HG03520 (cell line): Measurements from ENCODE around the gene FGF14.
"Not testable (repeated sequence)": the region's sequence is repeated elsewhere in the genome, so short reads cannot be mapped to it uniquely, and the experiment has no call there.

Source experiments
- ATAC-seq: cut with Tn5 transposase; IDR thresholded peaks from one replicate; pipeline ENCODE4 v1.9.1; 2021; ENCODE audit warnings: mild to moderate bottlenecking, moderate library complexity; ENCODE audit not compliant: unreplicated experiment

FGF14 gene

DNA sequence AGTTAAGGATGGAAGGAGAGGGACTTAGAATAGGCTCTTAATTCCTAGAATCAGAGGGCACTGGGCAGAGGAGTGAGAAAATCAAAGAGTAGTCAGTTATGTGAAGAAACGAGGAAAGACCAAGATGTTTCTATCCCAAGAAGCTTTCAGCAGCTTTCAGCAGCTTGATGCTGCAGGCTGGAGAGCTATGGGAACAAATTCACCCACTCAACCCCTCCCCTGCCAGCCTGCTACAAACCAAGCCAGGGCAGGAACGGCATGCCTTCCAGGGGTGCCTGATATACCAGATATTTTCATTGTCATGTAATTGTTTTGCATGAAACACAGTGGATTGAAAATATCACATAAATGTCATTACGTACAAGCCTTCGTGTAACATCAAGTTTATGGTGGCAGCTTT is 262.2 kb downstream of the FGF14 start:
- ATAC-seq = no peak

DNA sequence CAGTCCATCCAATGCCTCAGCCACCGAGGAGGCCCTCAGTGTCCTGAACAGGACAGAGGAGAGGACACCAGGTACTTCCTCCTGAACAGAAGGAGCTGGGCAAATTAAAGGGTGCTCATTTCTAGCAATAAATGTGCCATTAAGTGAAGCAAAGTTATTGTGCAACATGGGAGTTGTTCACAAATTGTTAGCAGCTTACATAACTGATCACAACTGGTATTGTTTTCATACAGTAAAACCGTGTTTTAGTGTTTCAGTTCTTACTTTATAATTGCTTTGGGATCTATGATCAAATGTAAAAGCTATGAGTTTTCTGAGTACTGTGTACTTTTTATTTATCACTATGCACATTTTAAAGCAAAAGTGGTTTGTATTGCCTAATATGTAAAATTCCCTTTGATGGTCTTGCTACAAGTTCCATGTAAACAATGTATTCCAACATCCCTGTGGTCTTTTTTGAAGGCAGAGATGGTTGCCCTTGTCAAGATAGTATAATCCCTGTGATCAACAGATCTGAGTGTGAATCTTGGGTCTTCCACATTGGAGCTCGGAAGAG is 263.1 kb downstream of the FGF14 start:
- ATAC-seq = no peak

DNA sequence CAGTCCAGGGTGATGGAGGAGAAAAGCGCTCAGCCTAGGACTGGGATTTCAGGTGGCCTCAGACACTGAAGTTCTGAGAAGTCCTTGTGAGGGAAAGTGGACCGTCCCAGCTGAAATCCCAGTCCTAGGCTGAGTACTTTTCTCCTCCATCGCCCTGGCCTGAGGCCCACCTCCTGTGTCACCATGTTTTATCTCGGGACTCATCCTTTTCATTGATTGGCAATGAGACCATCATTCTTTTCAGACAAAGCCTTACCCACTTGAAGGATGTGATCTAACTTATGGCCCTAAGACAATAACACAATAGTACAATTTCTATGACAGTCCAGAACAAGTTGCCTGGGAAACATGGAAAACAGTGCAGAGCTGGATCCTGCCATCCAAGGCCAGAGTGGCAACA is 263.9 kb downstream of the FGF14 start:
- ATAC-seq = not testable (repeated sequence)

DNA sequence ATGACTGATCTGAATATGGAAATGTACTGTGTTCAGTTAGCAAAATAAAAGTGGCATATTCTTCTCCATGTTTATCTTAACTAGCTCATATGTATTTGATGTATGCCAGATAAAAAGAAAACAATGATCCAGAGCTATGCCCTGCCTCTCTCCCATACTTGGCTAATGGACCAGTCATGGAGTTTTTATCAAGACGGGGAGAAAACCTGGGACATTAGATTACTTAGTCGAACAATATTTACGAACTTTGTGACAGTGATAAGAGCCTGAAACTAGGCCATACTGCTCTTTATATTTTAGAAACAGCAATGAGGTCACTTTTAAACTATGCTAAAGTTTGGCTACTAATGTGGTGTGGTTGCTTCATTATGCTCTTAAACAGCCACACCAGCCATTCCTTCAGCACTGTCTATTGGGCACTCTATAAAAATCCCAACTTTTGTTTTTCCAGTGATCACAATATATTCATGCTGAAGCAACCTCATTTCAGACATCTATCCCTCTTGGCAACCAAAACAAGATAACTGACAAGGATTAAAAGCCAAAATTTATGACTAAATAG is 265.0 kb downstream of the FGF14 start:
- no peak for ATAC-seq

DNA sequence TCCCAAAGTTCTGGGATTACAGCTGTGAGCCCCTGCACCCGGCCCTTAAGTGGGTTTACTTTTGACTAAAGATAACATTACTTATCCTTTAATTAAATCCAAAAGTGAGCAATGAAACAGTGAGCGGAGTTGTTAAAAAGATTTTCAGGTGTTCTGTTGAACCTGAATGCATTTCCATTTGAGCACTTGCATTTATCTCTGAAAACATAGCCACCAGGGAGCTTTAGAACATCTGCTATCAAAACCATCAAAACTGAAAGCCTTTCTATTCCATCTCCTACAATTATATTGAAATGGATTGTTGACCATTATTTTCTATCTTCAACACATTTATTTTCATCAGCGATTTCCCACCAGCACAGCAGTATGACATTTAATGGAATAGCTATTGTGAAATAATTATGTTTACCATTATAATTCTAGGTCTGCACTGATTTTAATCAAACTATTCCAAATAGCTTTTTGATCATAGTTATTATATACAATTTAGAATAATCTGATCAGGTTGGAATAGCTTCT is 269.0 kb downstream of the FGF14 start:
- no peak for ATAC-seq

DNA sequence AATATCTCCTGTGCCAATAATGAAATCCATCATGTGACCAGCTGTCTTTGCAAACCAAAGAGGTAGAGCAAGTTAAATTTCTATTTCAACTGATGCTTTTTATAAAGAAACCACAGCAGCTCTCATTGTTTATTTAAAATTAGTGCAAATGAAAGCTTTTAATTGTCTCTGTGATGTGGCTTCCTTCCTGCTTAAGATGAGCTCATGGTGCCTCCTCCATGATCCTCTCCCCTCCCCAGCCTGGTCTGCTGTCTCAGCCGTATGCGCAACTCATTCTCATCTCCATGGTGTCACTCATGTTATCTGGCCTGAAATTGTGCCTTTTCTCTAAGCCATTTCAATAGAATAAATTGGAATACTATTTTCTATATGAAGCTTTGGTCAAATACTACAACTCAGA is 270.6 kb downstream of the FGF14 start:
- ATAC-seq = no peak

DNA sequence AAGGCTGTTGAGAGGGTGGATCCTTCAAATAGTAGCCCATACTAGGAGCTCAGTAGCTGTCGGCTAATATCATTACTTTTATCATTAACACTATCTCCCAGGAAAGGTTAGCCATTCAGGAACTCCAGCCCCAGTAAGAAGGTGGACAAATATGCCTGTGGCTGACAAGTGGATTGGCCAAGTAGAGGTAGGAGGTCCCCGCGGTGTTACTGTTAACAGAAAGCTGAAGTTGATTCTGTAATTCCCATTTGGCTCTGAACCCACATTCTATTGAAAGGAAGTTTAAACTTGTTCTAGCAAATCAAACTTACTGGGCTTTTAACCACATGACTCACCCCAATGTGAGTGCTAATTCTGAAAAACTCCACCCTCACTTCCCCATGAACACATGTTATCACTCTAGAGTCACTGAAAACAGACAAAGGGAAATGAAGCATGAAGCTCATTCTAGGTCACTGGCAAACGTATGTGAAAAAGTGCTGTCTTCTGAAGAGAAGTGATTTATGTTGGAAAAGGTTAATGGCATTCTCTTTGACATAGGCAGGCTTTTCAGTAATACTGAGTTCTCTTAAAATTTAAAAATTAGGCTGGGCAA is 273.5 kb downstream of the FGF14 start:
- peak; percentile 76 for ATAC-seq

DNA sequence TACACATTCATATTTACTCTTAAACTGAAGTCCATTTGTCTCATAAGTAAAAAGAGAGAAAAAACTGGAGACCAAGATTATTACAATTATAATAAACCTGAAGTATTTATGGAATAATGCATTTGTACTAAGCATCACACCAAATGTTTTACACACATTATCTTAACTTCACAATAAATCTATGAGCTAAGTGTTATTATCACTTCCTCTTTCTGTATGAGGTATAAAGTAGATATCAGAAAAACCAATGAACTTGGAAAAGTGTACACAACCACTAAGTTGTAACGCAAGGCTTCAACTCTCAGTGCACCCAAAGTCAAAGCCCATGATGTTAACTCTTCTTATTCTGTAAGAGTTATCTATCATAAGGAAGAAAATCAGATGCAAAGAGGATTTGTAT is 274.7 kb downstream of the FGF14 start:
- no peak for ATAC-seq

DNA sequence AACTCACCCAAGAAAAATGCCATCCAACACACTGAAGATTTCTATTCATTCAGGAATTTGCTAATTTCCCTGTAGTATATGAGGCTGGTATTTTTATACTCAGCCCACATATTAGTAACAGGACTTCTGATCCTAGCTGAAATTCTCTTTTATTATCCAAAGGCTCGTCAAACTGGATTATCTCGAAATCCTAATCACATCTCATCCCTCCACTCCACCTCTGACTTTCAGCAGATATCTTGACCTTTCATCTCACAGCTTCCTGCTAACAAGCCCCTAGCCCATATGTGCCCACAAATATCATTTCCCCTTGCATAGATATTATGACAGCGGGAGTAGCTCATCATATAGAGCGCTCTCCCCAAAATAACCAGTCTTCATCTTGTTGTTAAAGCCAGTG is 279.7 kb downstream of the FGF14 start:
- no peak for ATAC-seq

DNA sequence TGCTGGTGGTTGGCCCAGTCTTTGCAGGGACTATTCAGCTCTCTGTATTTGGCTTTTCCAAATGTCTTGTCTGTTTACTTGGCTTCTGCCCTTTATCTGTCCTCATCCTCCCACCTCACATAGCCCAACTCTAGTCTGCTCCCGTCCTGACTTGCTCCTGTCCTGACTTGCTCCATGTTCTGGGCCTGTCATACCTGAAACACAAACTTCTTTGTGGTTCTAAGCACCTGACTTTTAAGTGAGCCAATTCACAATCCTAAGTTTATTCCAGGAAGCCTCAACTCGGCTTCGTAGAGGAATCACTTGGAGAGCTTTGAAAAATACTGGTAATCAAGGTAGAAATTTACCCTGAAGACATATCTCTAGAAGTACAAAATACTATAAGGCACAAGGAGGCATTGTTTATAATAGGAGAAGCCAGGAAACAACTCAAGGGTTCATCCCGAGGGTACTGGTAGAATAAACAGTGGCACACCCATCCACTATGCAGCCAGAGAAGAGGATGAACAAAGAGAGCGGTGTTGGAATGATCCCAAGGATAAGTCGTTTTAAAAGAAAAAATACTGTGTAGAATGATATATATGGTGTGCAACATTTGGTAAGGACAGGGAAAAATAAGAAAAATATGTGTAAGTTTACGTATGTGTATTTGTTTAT is 284.5 kb downstream of the FGF14 start:
- ATAC-seq = no peak

DNA sequence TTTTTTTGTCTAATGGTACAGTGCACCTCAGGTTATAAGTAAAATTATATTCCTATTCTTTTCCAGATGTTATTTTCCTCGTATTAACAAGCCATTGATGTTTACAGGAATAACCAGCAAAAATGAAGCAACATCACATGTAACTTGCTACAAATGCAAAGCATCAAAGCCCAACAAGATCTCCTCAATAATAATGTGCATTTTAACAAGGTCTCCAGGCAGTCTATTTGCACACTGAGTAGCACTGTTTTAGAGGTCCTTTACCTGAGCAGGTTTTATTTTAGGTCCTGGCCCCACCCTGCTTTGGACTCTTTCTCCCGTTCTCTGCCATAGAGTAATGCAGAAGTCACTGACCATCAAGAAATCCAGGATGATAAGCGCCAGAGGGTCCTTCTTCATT is 298.4 kb downstream of the FGF14 start:
- ATAC-seq = no peak

DNA sequence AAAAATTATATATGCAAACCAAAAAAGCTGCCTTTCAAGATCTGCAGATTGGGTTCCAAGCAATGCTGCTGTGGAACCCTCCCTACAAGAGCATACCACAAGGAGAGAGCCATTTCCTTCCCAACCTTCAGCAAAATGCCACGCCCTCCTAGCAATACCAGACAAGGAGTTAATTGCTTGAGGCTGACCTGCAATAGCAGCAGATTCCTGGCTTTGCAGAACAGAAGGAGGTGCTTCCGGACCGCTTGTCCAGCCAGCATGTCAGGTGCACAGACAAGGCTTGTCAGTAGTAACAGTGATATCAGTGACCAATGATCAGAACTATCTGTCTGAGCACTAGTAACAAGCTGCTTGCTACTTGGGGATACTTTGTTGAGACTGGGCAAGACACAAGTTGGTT is 301.6 kb downstream of the FGF14 start:
- ATAC-seq = no peak

DNA sequence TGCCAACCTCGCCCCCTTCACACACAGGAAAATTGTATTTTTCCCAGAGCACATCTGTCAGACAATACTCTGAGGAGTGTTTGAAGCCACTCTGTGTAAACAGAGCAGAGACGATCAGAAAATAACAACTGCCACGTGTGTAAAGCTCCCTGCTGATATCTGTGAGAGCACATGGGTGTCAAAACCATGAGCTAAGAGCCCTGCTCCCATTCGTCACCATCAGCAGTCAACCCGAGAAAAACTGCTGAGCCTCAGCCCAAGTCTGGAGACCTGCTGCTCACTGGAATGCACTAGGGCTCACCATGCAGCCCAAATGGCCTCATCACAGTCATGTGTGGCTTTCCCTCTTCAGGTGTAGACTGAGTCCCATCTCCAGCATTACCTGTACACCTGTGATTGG is 304.1 kb downstream of the FGF14 start:
- ATAC-seq = no peak

DNA sequence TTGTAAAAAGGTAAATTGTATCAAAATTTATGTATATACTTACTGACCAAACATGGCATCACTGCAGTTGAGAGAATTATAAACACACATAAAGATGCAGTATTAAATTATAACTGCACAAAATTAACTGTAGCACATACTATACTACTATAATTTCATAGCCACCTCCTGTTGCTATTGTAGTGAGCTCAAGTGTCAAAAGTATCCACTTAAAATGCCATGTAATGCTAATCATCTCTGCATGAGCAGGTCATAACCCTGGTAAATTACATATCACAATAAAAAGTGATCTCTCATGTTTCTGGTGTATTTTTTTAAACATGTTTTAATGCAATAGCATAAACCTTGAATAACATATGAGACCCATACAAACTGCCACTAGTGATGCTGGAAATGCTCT is 308.6 kb downstream of the FGF14 start:
- ATAC-seq = not testable (repeated sequence)

DNA sequence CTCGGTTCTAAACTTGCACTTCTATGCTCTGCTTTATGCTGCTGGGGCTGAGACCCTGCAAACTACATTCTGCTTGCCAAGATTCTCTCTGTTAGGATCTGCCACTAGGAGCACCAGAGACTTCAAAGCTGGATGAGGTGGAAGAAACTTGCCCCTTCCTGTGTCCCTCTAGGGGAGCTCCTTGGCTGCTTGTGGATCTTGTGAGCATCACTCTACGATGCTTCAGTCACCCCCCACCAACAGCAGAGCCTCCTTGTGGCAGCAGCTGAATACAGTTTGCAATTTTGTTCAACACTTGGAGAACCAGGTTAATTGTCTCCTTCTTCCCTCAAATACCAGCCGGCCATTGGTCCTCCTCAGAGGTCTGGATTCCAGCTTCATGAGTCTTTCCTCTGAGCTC is 310.6 kb downstream of the FGF14 start:
- ATAC-seq = no peak

DNA sequence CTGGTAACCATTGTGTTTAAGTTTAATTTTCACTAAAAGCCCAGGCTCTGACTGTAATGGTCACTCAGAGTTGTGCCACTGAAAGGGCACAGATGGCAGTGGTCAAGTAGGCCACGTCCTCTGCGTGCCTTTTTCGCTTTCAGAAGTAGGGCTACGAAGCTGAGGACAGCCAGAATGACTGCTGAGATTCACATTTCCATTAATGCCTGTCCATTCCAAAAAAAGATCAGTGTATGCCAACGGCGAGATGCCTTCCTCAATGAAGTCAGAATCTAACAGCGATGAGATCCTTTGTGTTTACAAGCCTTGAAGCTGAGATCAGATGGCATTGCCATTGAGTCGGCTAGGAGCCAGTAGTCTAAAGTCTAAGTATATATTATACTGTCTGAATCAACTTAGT is 311.3 kb downstream of the FGF14 start:
- ATAC-seq = no peak

DNA sequence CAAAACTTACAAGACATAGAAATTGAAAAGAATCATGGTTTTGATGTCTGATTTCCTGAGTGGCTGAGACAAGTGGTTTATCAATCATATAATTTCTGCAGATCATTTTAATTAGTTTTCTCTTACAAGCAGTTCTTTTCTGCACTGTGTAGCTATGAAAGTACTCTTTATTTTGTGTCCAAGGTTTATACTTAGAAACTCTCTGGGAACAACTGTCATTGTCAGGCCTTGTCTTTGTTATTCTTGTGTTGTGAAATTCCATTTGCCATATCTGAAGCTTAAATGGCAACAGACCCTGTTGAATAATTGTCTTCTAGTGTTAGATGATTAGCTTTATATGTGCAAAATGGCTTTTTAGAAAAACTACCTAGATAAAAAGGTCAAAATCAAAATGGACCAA is 312.1 kb downstream of the FGF14 start:
- ATAC-seq = no peak

DNA sequence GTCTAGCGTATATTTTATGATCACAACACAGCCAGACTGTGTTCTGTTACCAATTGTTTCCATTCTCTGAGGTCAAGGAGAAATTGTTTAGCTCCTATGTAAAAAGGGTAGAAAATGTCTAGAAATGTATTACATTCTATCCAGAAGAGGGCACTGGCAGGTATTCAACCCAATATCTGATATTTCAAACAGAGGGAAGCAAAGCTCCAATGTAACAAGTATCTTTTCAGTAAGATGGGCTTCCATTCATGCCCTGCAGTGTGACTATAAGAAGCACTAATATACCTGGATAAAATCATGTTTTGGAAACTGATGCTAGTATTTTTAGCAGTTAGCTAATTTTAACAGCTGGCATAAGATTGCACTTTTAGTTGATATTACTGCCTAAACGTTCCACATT is 312.7 kb downstream of the FGF14 start:
- no peak for ATAC-seq

DNA sequence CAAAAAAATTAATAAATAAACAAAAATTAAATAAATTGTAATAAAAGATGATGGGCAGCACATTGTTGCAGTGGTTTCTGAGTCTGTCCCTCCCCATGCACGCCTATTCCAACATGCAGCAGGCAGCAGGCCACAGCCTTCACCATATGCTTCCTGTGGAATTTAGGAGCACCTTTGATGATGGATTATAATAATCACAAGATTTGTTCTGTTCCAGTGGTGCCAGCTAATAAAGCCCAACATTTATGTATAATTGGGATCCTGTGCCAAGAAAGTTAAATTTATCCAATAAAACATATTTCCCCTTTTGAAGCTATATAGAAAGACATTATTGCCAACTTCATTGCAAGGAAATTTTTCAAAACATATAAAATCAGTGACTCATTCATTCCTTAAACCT is 328.6 kb downstream of the FGF14 start:
- ATAC-seq = no peak

DNA sequence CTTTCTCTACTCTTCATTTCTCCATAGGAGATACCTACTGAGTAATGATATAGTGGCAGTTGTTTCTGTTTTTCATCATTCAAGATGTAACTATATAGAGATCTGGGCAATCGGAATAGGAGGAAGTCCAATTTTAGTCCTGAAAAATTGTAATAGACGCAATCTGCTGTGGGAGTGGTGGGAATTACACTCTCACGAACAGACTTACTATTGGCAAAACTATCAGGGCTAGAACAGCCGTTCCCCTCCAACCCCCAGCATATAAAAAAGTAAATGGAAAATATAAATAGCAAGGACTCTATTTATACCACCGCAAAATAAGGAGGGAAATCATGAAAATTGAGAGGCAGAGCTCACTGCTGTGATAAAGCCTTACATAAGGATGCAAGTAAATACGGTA is 330.1 kb downstream of the FGF14 start:
- no peak for ATAC-seq

DNA sequence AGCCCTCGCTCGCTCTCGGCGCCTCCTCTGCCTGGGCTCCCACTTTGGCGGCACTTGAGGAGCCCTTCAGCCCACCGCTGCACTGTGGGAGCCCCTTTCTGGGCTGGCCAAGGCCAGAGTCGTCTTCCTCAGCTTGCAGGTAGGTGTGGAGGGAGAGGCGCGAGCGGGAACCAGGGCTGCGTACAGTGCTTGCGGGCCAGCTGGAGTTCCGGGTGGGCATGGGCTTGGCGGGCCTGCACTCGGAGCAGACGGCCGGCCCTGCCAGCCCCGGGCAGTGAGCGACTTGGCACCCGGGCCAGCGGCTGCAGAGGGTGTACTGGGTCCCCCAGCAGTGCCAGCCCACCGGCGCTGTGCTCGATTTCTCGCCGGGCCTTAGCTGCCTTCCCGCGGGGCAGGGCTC is 333.5 kb downstream of the FGF14 start:
- not testable (repeated sequence) for ATAC-seq

DNA sequence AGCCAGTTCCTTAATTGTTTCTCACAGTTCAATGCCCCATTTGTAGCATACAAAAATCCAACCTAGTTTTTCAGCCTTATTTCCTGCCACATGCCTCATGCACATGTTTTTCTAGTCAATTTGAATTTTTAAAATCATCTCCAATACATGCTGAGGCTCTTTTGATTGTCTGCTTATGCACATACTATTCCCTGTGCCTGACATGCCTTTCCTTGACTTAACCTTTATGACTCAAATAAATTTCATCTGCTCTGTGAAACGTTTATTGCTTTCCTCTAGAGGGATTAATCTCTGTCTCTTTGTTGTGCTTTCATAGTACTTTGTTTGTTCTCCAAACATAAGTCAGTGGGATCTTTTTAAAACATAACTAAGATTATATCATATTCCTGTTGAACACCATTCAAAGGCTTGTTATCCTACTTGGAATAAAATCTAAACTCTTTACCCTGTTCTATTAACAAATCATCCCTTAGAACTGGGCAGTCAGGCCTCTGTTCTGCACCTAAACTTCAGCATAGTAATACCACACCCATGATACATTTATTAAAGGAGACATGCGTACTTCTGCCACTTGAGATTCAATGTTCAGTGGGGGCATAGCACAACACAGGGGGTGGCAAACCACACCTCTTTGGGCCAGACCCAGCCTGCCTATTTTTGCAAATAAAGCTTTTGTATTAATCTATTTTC is 346.6 kb downstream of the FGF14 start:
- no peak for ATAC-seq
